OCI-LY3 (cell line): ENCODE data around the gene SRGAP1.

ENCODE experiments used
- EZH2phosphoT487 ChIP-seq: fragments of 200-600 bp; shearing (Covaris generic); IDR thresholded peaks from 2 replicates; pipeline ENCODE4 v1.6.1; 2018; ENCODE audit warnings: antibody characterized with exemption, mixed run types, low read depth
- TF ChIP-seq, protein P1 (sequence below): fragments of 200-600, 300-600 bp; sonication (generic); IDR thresholded peaks from 2 replicates; pipeline ENCODE4 v1.5.1; 2014; ENCODE audit warnings: antibody characterized with exemption, low read length, low read depth

DNA sequence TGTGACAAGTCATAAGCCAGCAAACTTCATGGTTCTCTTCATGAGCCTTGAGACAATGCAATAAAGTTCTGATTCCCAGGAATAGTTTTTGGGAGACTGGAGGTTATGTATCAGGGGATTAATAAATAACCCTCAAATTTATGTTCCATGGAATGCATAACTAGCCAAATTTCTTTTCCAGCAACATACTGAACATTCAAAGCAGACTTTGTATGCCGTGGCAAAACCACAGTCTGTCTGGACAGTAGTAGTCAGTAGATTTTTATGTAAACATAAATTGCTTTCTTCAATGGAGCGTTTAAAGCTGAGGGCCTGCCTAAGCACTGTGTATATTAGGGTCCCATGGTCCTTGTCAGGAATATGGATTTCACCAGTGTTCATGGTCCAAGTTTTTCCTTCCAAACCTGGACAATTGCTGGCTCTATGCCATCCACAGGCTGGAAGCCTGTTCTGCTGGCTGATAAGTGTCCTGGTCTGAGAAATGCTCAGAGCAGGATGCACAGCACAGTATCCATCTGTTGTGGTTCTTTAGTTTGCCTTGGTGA, 144.9 kb downstream of the SRGAP1 start:
- TF ChIP-seq, protein P1, sequence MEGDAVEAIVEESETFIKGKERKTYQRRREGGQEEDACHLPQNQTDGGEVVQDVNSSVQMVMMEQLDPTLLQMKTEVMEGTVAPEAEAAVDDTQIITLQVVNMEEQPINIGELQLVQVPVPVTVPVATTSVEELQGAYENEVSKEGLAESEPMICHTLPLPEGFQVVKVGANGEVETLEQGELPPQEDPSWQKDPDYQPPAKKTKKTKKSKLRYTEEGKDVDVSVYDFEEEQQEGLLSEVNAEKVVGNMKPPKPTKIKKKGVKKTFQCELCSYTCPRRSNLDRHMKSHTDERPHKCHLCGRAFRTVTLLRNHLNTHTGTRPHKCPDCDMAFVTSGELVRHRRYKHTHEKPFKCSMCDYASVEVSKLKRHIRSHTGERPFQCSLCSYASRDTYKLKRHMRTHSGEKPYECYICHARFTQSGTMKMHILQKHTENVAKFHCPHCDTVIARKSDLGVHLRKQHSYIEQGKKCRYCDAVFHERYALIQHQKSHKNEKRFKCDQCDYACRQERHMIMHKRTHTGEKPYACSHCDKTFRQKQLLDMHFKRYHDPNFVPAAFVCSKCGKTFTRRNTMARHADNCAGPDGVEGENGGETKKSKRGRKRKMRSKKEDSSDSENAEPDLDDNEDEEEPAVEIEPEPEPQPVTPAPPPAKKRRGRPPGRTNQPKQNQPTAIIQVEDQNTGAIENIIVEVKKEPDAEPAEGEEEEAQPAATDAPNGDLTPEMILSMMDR = no peak
- no peak for TF ChIP-seq EZH2phosphoT487
